A673 (cell line): Measurements from ENCODE around the gene MYO3A.

ENCODE experiments used
- CTCF ChIP-seq: fragments of 300-800, 200-600 bp; sonication (generic); conservative IDR thresholded peaks from 2 replicates; pipeline ENCODE4 v1.5.1; 2017; ENCODE audit warnings: low read depth, mild to moderate bottlenecking, antibody characterized with exemption, low read length, moderate library complexity, mixed read lengths
- EZH2 ChIP-seq: fragments of 200-600 bp; sonication (generic); IDR thresholded peaks from 2 replicates; pipeline ENCODE4 v1.6.1; 2017; ENCODE audit warnings: borderline replicate concordance, low read depth, mild to moderate bottlenecking, mixed read lengths, antibody characterized with exemption, low read length; ENCODE audit not compliant: poor library complexity, severe bottlenecking

- TF ChIP-seq CTCF (no peak), EZH2 (no peak)
Measured at GRCh38 chr10:26242706-26243350, 308.8 kb downstream of the MYO3A start.
